Keratinocyte (primary cell): ENCODE results near the gene P4HA3. TPM values are rescaled to one million over a fixed set of nuclear protein-coding genes. Genes with fewer than 3 reads are reported as not detected.

Experiments used
- DNase-seq: peaks from one replicate; pipeline ENCODE4 v3.0.0-alpha.2; 2011; ENCODE audit warnings: low read depth, missing footprints, low spot score
- FAIRE-seq: peaks from 2 replicates; lab custom pipeline; 2011; peaks lifted over from hg19 to GRCh38; lab: Jason Lieb, UNC
- H2AFZ ChIP-seq: 2 replicates; pipeline ENCODE4 v1.6.0; 2012; ENCODE audit warnings: low read length, control low read depth, inconsistent platforms; ENCODE audit not compliant: control insufficient read depth
- H3K27ac ChIP-seq: 2 replicates; pipeline ENCODE4 v1.5.1; 2011; ENCODE audit warnings: low read length; ENCODE audit not compliant: control insufficient read depth, insufficient read depth
- H3K27me3 ChIP-seq: 3 replicates; pipeline ENCODE4 v1.6.0; 2011; ENCODE audit warnings: low read length; ENCODE audit not compliant: control insufficient read depth, insufficient read depth; ENCODE audit errors: extremely low read depth
- H3K36me3 ChIP-seq, 2 experiments: 2 replicates in 1 of 2; 3 replicates in 1 of 2; pipeline ENCODE4 v1.5.1; 2011; ENCODE audit warnings: low read length in 2 of 2, mild to moderate bottlenecking in 1 of 2; ENCODE audit not compliant: control insufficient read depth in 2 of 2, insufficient read depth in 2 of 2; ENCODE audit errors: extremely low read depth in 1 of 2
- H3K4me1 ChIP-seq: 3 replicates; pipeline ENCODE4 v1.5.1; 2011; ENCODE audit warnings: low read length; ENCODE audit not compliant: control insufficient read depth, insufficient read depth; ENCODE audit errors: extremely low read depth
- H3K4me2 ChIP-seq: 3 replicates; pipeline ENCODE4 v1.6.0; 2011; ENCODE audit warnings: low read depth, low read length; ENCODE audit not compliant: control insufficient read depth, insufficient read depth; ENCODE audit errors: extremely low read depth
- H3K4me3 ChIP-seq, 3 experiments: fragments of 200-600 bp in 1 of 3; sonication (generic) in 1 of 3; 2 replicates in 2 of 3; 3 replicates in 1 of 3; pipeline ENCODE4 v1.5.1; 2011 to 2016; ENCODE audit warnings: low read length in 3 of 3, mild to moderate bottlenecking in 3 of 3, control low read depth in 2 of 3, inconsistent platforms in 1 of 3, low read depth in 1 of 3, mixed read lengths in 1 of 3, mixed run types in 1 of 3, moderate library complexity in 1 of 3; ENCODE audit not compliant: control insufficient read depth in 2 of 3, insufficient read depth in 2 of 3; ENCODE audit errors: extremely low read depth in 1 of 3
- H3K79me2 ChIP-seq: 2 replicates; pipeline ENCODE4 v1.6.0; 2012; ENCODE audit warnings: low read length; ENCODE audit not compliant: control insufficient read depth, insufficient read depth
- H3K9ac ChIP-seq: 3 replicates; pipeline ENCODE4 v1.6.0; 2011; ENCODE audit warnings: low read length; ENCODE audit not compliant: control insufficient read depth, insufficient read depth; ENCODE audit errors: extremely low read depth
- H3K9me1 ChIP-seq: 3 replicates; pipeline ENCODE4 v1.6.0; 2011; ENCODE audit warnings: low read length; ENCODE audit not compliant: control insufficient read depth, insufficient read depth; ENCODE audit errors: extremely low read depth
- H3K9me3 ChIP-seq: 2 replicates; pipeline ENCODE4 v1.5.1; 2012; ENCODE audit warnings: low read depth, low read length; ENCODE audit not compliant: control insufficient read depth
- H4K20me1 ChIP-seq: 3 replicates; pipeline ENCODE4 v1.6.0; 2011; ENCODE audit warnings: low read length; ENCODE audit not compliant: control insufficient read depth, insufficient read depth; ENCODE audit errors: extremely low read depth
- CTCF ChIP-seq, 3 experiments: IDR thresholded peaks in 1 of 3; conservative IDR thresholded peaks in 1 of 3; optimal IDR thresholded peaks in 1 of 3; 2 replicates in 2 of 3; 3 replicates in 1 of 3; pipeline versions ENCODE3 to v1.5.1; 2011; ENCODE audit warnings: low read length in 3 of 3, mild to moderate bottlenecking in 3 of 3, moderate library complexity in 2 of 3, control low read depth in 1 of 3, inconsistent platforms in 1 of 3; ENCODE audit not compliant: insufficient read depth in 2 of 3; ENCODE audit errors: extremely low read depth in 1 of 3
- EZH2 ChIP-seq: IDR thresholded peaks from one replicate; pipeline ENCODE4 v1.6.1; 2012; ENCODE audit warnings: inconsistent platforms, mild to moderate bottlenecking, low read length, moderate library complexity
- dilution Hi-C: fragments of 300-500 bp; cut with MboI; formaldehyde crosslinking; loops from one replicate; pipeline ENCODE4 v1.7.0; 2020; ENCODE audit warnings: low sequenced_read_pairs; ENCODE audit not compliant: extremely low pct_ligation_motif_present
- polyA plus RNA-seq, 5 experiments: library from polyadenylated mRNA; depleted of rRNA in 3 of 5; stranded (reverse) in 3 of 5; stranded (forward) in 1 of 5; unstranded in 1 of 5; fragments of >200 nt; gene quantifications; 1 replicate in 1 of 5; 2 replicates in 3 of 5; 3 replicates in 1 of 5; pipeline versions ENCODE4 v1.2.1 to v1.2.3, GENCODE V29; 2011 to 2012; ENCODE audit warnings: missing spikeins in 2 of 5, low read depth in 1 of 5, low replicate concordance in 1 of 5

The P4HA3 gene
- polyA plus RNA-seq, 1 donor (not counting 4 experiments of a cell fraction or from before 2014, with no cell fraction given), result 0.14 TPM

- no peak overlapping the region for H3K27ac ChIP-seq
- no peak overlapping the region for H2AFZ ChIP-seq
- no peaks in the 10 kb centered on the region for H3K4me1 ChIP-seq
- H3K9me1 ChIP-seq, result no peaks in the 10 kb centered on the region
- TF ChIP-seq EZH2, result no peak
- peak in 1 of 3 experiments; percentile 6 for TF ChIP-seq CTCF (optimal IDR thresholded peaks at IDR 0.05 in 1 of 3, IDR thresholded peaks at IDR 0.05 in 1 of 3, conservative IDR thresholded peaks at IDR 0.05 in 1 of 3; ENCODE audit: extremely low read depth in 1 of 3, insufficient read depth in 2 of 3, low read length in 3 of 3)
- H3K36me3 ChIP-seq, result peaks cover 2 to 8% of the 10 kb centered on the region in 2 experiments
- H3K9ac ChIP-seq, result no peak overlapping the region
- FAIRE-seq (no peak), DNase-seq (no peak)
- no peak overlapping the region for H3K4me3 ChIP-seq
- H3K9me3 ChIP-seq, result no peaks in the 10 kb centered on the region
- no peaks in the 10 kb centered on the region for H3K79me2 ChIP-seq
- dilution Hi-C loops, result no loop called here
- H4K20me1 ChIP-seq, result no peaks in the 10 kb centered on the region
- no peaks in the 10 kb centered on the region for H3K27me3 ChIP-seq
- H3K4me2 ChIP-seq, result no peak overlapping the region
Measured at GRCh38 chr11:74226907-74227306, 84.5 kb downstream of the P4HA3 start.

- no peak overlapping the region for H3K4me2 ChIP-seq
- DNase-seq, result no peak
- no peaks in the 10 kb centered on the region for H3K36me3 ChIP-seq
- H3K4me3 ChIP-seq, result no peak overlapping the region
- TF ChIP-seq CTCF (optimal IDR thresholded peaks at IDR 0.05 in 1 of 3, IDR thresholded peaks at IDR 0.05 in 1 of 3, conservative IDR thresholded peaks at IDR 0.05 in 1 of 3; ENCODE audit: extremely low read depth in 1 of 3, insufficient read depth in 2 of 3, low read length in 3 of 3) (no peak), EZH2 (no peak)
- H3K9me1 ChIP-seq, result no peaks in the 10 kb centered on the region
- dilution Hi-C loops, result no loop called here
- H3K4me1 ChIP-seq, result no peaks in the 10 kb centered on the region
- H3K9me3 ChIP-seq, result no peaks in the 10 kb centered on the region
- H2AFZ ChIP-seq, result no peak overlapping the region
- no peak overlapping the region for H3K27ac ChIP-seq
- FAIRE-seq, result no peak
- no peaks in the 10 kb centered on the region for H3K27me3 ChIP-seq
- no peaks in the 10 kb centered on the region for H4K20me1 ChIP-seq
- H3K9ac ChIP-seq, result no peak overlapping the region
- no peaks in the 10 kb centered on the region for H3K79me2 ChIP-seq
Measured at GRCh38 chr11:74225565-74225964, 85.9 kb downstream of the P4HA3 start.
